Measurements from ENCODE around the gene ATRNL1.
"Not testable (repeated sequence)": the region's sequence is repeated elsewhere in the genome, so short reads cannot be mapped to it uniquely, and the experiment has no call there.

Gene ATRNL1

DNA sequence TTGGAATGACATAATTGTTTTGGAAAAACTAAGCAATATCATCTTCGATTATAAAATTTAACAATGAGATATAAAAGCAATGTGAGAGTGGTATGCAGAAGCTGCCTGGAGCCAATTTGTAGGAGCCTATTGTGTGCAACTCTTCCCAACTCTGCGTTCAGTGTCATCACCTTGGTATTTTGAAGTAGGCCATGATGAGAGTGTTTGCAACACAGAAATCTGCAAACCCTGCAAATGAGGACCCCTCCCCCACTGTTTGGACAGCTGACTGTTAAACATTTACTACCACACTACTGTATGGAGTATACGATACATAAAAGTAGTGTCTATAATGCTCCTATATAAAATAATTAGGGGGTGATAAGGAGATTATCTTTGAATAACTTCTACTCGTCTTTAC lies 531.3 kb downstream of the ATRNL1 start:
- peak; percentile 2 for DNase-seq (ENCODE audit: low read depth)

DNA sequence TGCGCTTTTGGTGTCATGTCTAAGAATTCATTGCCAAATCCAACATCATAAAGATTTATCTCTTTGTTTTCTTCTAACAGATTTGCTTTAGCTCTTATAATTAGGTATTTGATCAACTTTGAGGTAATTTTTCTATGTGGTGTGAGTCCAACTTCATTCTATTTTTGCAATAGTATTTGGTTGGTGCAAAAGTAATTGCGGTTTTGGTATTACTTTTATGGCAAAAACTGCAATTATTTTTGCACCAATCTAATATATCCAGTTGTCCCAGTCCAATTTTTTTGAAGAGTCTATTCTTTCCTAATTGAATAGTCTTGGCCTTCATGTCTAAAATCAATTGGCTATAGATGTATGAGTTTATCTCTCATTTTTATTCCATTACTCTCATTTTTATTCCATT lies 535.5 kb downstream of the ATRNL1 start:
- DNase-seq (ENCODE audit: low read depth): no peak

DNA sequence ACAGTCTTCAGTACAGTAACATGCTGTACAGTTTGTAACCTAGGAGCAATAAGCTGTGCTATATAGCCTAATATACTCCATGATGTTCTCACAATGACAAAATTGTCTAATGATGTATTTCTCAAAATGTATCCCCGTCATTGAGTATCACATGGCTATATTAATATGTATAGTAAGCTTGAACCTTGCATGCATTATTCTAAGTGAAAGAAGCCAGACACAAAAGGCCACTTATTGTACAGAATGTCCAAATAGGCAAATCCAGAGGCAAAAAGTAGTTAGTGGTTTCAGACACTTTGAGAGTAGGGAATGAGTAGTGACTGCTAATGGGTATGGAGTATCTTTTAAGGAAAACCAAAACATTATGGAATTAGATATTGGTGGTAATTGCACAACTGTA lies 545.1 kb downstream of the ATRNL1 start:
- DNase-seq (ENCODE audit: low read depth): no peak

DNA sequence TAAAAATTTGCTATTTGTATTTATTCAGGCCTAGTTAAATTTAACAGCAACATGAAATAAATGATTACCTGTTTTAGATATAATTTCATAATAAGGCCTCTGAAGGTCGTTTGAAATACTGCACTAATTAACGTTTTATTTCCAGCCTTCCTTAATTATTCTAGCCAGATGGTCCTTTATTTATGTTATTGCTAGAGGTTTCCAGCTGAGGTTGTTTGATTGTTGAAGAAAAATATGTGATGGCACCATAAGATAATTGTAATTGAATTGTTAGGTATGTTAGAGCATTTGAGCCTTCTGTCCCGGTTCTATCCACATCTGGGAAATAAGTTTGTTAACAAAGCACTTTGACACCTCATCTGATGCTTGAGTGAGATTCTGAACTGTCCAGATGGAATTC lies 556.1 kb downstream of the ATRNL1 start:
- no peak for DNase-seq (ENCODE audit: low read depth)

DNA sequence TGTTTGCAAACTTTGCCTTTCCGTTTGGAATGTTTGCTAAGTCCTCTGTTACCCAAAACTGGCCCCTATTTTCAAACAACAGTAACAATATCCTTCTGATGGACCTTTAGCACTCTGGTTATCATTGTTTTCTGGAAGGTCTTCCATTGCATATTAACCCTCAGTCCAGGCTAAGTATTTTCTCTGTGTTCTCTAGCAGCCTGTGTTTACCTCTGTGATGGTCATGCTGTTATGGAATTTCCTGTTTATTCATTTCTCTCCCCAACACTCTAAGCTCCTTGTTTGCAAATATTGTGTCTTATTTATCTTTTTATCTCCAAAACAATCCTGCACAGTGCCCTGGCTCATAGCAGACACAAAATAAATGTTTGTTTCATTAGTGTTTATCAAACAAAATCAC lies 560.3 kb downstream of the ATRNL1 start:
- no peak for DNase-seq (ENCODE audit: low read depth)

DNA sequence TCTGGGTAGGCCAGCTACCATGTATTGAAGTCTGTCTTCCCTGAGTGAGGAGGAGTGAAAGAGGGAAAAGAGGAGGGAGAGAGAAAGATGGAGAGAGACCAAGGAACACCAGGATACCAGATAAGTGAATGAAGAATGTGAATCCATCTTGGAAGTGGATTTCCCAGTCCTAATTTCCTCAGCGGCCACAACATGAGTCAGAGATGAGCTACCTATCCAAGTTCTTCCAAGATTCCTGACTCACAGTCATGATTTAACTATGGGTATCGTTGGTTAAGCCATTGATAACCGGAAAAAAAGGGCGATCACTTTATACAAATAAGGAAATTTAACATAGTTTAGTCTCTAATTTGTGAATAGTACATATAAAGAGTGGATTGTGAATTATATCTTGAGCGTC lies 561.8 kb downstream of the ATRNL1 start:
- peak; percentile 53 for DNase-seq (ENCODE audit: low read depth)

DNA sequence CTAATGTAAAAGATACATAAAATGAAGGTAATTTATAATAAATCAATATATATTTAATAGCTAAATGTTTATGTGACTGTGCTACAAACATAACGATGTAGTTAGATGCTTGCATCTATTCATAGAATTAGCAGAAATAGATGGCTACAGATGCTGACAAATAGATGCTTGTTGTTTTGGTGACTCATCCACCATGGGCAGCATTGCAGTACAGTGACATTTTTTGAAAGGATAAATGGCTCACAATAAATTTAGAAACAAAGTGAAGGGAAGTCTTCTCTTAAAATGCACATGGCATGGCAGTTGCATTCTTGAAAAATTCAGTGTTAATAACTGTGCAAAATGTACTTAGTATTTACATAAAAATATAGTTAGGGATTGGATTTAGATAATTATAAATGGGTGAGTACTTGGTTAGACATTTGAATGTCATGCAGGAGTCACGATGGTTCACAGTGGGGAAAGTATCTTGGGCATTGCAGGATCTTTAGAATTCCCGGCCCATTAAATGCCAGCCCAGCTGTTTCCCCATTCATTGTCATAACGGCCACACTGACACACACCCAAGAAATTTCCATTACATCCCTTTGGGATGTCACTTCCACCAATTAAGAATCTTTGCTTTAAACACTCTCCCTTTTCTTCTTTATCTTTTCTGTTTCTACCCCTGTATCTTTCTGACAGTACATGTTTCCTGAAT lies 564.1 kb downstream of the ATRNL1 start:
- DNase-seq (ENCODE audit: low read depth): peak; percentile 40

DNA sequence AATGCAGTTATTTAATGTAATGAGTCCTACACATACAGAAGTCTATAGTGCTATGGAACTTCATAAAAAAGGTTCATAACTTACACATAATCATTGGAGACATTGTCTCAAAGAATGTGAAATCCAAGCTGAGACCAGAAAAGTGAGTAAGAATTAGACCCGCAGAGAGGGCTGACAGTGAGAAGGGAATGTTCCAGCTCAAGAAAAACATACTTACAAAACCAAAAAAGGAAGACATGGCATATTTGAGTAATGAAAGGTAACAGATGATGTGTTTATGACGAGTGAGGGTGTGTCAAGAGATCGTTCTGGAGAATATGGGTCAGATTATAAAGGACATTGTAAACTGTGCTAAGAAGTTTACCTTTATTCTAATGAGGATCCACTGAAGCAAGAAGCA lies 566.5 kb downstream of the ATRNL1 start:
- DNase-seq (ENCODE audit: low read depth): no peak

DNA sequence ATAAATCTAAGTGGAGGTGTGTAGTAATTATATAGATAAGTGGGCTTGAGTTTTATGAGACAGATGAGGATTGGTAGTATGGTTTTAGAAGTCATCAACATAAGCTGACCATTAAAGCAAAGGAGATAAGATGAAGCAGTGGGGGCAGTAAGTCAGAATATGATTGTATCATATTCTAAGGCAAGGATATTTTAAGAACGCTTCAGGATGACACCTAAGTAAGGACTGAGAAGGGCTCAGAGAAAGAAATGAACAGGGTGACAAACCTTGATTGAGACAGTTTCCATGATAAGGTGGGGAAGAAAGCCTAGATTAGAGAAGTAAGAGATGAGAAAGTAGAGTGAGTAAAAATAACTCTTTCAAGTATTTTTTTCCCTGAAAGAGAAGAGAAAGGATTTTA lies 567.2 kb downstream of the ATRNL1 start:
- DNase-seq (ENCODE audit: low read depth): no peak

DNA sequence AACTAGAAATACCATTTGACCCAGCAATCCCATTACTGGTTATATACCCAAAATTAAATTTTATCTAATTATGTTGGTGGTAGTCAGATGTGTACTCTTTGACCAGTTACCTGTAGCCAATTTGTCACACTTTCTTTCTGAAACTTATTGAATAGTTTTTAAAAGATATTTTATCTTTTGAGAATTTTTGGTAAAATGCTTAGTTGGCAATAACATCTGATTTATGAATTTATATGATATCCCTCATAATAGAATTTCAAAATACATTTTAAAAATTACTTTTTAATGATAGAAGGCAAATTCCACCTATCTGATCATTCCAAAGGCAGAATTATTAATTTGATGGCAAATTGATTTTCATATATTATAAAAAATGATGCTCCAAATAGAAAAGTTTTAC lies 569.3 kb downstream of the ATRNL1 start:
- DNase-seq (ENCODE audit: low read depth): no peak

DNA sequence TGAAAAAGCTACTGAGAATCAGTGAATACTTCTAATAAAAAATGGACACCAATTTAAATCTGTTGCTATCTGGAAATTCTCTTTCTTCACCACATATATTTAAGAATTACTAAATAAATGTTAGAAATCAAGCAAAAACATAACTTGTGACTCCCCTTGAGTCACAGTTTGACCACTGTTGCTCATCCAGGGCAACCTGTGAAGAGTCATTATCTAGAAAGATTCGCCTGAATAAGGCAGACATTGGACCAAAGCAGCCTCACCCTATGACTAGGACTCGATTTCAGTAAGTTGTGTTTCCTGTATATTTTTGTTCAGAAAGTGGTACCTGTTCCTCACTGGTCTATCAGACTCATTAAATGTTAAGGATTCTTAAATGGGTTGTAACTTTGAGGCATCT lies 572.4 kb downstream of the ATRNL1 start:
- peak; percentile 26 for DNase-seq (ENCODE audit: low read depth)

DNA sequence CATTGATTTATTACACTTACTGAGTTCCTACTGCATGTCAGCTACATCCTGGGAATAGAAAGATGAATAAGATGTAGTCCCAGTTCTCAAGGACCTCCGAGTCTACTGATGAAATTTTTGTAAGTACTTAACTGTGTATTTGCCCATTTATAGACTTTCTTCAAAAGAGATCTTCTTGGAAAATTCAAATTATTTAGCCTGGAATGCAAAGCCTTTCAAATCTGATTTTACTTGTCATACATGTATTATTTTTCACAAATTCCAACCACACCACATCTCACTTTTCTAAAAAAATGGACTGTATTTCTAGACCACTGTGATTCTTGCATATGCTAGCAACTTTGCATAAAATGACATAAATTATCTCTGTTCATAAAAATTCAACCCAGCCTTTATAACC lies 581.3 kb downstream of the ATRNL1 start:
- no peak for DNase-seq (ENCODE audit: low read depth)

DNA sequence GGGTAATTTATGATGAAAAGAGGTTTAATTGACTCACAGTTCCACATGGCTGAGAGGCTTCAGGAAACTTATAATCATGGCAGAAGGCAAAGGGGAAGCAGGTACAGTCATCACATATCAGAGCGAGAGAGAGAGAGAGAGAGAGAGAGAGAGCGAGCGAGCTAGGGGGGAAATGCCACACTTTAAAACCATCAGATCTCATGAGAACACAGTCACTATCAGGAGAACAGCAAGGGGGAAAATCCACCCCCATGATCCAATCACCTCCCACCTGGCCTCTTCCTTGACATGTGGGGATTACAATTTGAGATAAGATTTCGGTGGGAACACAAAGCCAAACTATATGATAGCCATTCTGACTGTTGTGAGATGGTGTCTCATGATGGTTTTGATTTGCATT lies 603.6 kb downstream of the ATRNL1 start:
- no peak for DNase-seq (ENCODE audit: low read depth)

DNA sequence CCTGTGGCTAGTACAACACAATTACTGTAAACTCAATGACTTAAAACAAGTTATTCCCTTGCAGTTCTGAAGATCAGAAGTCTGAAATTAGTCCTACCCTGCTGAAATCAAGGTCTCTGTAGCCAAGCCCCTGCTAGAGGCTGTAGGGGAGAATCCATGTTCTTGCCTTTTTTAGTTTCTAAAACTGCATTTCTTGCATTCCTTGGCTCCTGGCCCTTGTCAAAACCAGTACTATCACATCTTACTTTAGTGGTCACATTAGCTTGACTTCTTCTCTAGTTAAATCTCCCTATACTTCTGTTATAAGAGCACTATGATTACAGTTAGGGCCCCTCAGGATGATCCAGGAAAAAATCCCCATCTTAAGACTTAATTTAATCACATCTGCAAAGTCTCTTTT lies 612.9 kb downstream of the ATRNL1 start:
- DNase-seq (ENCODE audit: low read depth): no peak

DNA sequence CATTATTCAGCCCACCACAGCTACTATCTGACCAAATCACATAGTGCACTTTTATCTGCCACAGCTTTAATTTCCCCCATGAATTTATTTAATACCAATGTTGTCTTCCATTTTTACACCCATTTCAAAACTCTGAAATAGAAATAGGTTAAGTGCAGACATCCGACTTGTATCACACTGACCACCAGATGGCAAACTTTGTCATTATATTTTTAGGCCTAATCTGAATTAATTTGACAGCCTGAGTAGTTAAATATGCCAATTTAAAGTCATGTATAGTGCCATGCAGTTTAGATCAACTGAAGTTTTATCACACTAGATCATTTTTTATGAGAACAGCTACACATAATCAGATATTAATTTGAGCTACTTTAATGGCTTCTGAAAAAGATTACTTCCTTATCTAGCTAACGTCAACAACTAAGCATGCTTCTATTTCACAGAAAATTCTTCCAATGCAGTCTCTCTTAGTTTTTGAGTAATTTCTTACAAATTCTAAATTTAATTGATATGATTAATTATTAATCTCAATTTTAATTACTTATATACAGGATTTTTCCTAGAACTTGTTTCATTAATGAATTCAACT lies 613.4 kb downstream of the ATRNL1 start:
- peak; percentile 54 for DNase-seq (ENCODE audit: low read depth)

DNA sequence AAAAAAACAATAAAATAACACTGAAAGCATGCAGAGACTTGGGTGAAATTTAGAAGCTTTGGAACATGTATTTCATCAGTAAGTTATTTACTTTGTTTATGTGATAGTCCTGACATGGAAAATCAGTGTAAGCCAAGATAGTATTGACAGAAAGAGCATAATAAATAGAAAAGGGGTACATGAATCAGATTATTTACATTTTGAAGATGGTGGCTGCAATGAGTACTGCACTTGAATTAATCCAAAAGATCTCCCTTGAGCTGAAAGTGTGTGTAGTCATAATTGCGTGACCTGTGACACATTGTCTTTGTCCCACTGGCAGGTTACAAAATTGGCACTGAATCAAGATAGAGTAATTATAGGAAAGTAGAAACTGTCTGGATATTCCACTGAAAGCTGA lies 617.0 kb downstream of the ATRNL1 start:
- peak; percentile 0 for DNase-seq (ENCODE audit: low read depth)

DNA sequence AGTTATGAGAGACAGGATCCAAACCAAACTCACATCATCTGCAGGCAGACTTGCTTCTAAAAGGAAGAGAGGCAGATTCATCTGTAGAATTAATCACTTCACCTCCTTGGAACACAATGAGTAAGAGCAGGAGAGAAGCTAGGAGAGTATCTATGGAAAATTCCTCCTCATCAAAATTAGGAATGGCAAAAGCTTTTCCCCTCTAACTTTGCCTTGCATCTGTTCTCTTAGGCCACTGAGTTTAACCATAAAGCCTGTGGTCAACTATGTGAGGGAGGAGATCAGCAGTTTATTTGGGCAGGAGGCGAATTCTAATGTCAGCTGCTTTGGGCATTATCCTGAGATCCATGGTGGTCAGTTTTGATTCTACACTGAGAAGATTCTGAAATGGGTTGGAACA lies 618.1 kb downstream of the ATRNL1 start:
- DNase-seq (ENCODE audit: low read depth): no peak

DNA sequence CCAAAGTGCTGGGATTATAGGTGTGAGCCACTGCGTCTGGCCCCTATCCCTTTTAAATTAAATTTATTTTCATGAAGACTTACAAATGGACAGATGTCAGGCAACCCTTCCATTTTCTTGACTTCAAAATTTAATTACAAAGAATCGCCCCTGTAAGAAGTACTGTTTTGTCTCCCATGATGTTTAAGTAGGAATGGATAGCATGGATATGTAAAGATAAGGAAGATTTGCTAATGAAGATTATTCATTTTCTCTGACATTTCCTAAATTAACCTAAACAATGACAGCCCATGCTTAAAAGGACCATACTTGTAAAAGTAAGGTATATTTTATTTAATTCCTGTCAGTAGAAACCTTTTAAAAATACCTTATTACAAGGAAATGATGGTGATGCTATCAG lies 627.0 kb downstream of the ATRNL1 start:
- DNase-seq (ENCODE audit: low read depth): no peak

DNA sequence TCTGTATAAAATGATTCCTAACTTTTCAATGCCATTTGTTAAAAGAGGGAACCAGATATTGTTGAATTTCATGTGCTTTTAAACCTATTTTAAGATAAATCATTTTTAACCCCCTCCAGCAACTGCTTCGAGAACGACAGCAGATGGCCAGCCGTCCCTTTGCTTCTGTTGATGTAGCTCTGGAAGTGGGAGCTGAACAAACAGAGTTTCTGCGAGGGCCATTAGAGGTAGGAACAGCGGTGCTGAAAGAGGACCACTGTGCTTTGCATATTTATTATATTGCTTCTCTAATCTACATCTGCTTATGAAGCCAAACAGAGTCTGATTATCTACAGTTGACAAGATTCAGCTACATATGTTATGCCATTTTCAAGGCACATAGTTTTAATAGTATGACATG lies 634.0 kb downstream of the ATRNL1 start:
- no peak for DNase-seq (ENCODE audit: low read depth)

DNA sequence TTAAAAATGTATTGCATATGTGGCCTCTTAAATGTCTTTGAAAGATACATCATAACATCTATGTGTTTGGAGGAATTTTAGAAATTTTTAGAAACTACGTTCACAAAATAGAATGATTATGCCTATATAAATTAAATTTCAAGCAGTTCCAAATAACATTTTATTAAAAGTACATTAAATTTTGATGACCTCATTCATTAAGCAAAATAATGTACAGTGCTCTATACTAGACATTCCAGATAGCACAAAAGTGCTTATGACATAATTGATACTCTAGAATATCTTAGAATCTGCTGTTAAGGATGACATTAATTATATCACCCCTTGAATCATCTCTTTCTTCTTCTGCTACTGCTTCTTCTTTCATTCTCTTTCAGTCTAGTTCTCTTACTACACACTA lies 650.9 kb downstream of the ATRNL1 start:
- DNase-seq (ENCODE audit: low read depth): no peak

DNA sequence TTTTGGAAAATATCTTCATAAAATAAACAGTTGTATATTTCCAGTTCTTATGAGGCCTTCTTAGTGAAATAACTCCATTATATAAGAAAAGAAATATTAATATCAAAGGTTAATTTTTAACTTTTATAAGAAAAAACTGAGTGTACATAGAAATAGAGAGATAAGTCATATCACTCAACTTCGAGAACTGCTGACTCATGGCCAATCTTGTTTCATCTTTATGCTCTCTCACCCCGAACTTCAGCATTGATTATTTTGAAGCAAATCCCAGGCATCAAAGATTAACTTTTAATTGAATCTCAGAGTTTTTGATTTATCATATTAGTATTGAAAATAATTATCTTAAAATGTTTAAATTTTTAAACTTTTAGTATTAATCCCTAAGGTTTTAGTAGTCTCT lies 652.8 kb downstream of the ATRNL1 start:
- DNase-seq (ENCODE audit: low read depth): no peak

DNA sequence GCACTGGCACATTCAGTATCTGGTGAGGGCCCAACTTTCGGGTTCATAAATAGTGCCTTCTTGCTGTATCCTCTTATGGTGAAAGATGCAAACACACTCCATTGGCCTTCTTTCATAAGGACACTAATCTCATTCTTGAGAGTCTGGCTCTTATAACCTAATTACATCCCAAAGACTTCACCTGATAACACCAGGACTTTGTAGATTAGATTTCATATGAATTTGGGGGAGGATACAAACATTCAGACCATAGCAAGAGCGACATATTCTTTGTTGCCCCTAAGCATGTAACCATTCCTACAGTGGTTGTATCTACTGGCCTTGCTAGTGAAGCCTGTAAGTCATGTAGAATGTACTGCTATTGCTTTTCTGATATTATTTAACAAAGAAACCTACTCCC lies 654.6 kb downstream of the ATRNL1 start:
- no peak for DNase-seq (ENCODE audit: low read depth)

DNA sequence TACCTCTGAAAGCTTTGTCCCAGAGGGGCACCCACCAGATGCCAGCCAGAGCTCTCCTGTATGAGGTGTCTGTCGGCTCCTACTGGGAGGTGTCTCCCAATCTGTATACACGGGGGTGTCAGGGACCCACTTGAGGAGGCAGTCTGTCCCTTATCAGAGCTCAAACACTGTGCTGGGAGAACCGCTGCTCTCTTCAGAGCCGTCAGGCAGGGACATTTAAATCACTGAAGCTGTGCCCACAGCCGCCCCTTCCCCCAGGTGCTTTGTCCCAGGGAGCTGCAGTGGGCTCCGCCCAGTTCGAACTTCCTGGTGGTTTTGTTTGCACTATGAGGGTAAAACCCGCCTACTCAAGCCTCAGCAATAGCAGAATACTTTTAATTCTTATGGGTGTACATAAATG lies 665.3 kb downstream of the ATRNL1 start:
- not testable (repeated sequence) for DNase-seq (ENCODE audit: low read depth)

DNA sequence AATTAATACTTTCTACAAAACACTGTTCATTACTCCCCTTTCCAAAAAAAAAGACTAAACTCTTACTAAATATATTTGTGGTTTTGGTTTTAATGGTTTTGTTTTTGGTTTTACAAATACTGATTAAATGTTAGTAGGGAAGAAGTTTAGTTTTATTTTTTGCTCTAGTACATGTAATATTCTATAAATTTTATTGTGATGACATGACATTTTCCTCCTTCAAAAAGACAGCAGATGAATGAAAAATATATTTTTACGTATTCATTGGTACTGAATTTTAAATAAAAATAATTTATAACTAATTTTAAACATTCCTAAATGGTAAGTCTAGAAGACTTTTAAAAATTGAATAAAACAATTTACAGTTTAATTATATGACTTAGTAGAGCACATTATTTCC lies 667.0 kb downstream of the ATRNL1 start:
- no peak for DNase-seq (ENCODE audit: low read depth)

Data from ELR (cell line).